ENCODE measurements around the gene LAP3. TPM values are rescaled to one million over a fixed set of nuclear protein-coding genes. Genes with fewer than 3 reads are reported as not detected.

LAP3 gene
- 18.8 TPM for polyA plus RNA-seq (2013, experiment 1 of 2)
- polyA plus RNA-seq (2013, experiment 2 of 2) = 20.1 TPM

- peak within 1 kb of the TSS; percentile 96 for H3K23ac ChIP-seq (ENCODE audit: low read depth, low read length, poor library complexity)
- DNase-seq (ENCODE audit: low spot score) = peak; percentile 97
- H2BK12ac ChIP-seq (ENCODE audit: low read length) = no peak within 1 kb of the TSS
- no peak within 1 kb of the TSS for H2BK15ac ChIP-seq (ENCODE audit: low read length)
- H3K79me1 ChIP-seq (ENCODE audit: low read depth, low read length) = no peaks in the 10 kb centered on the region
- peak within 1 kb of the TSS; percentile 86 for H3K4me2 ChIP-seq (ENCODE audit: insufficient read depth, low read length, poor library complexity, severe bottlenecking)
- H3K36me3 ChIP-seq (replicated peaks in 1 of 2; ENCODE audit: control insufficient read depth in 2 of 2, insufficient read depth in 2 of 2, low read length in 2 of 2) = peaks cover 3 to 27% of the 10 kb centered on the region in 2 donors
- H3K4me1 ChIP-seq (ENCODE audit: control insufficient read depth in 2 of 2, insufficient read depth in 1 of 2, low read depth in 1 of 2, low read length in 2 of 2) = peaks cover 4 to 6% of the 10 kb centered on the region in 2 donors
- H3K14ac ChIP-seq (ENCODE audit: low read length) = peak within 1 kb of the TSS; percentile 31
- H3K27me3 ChIP-seq (ENCODE audit: control insufficient read depth in 3 of 3, insufficient read depth in 3 of 3, low read depth in 1 of 3, low read length in 3 of 3) = no peaks in the 10 kb centered on the region
- H3K27ac ChIP-seq (replicated peaks; ENCODE audit: low read length) = no peak within 1 kb of the TSS
- no peaks in the 10 kb centered on the region for H3K9me3 ChIP-seq (replicated peaks in 1 of 2; ENCODE audit: control insufficient read depth in 2 of 2, insufficient read depth in 1 of 2, low read depth in 1 of 2, low read length in 2 of 2)
- no peak within 1 kb of the TSS for H4K8ac ChIP-seq (ENCODE audit: low read depth, low read length)
- H3K9ac ChIP-seq (ENCODE audit: low read depth, low read length, poor library complexity) = peak within 1 kb of the TSS; percentile 86
- no peak within 1 kb of the TSS for H2BK120ac ChIP-seq (ENCODE audit: low read depth, low read length)
- H2AK5ac ChIP-seq (ENCODE audit: low read depth, low read length) = peak within 1 kb of the TSS; percentile 85
- peak within 1 kb of the TSS; percentile 86 to 87 for H3K4me3 ChIP-seq (ENCODE audit: low read length in 2 of 2)
- H3K4ac ChIP-seq (ENCODE audit: low read length) = no peak within 1 kb of the TSS
- no CpG with 5 or more reads among the region's 91 CpGs for WGBS, 2 donors (ENCODE audit: extremely low coverage in 2 of 2, insufficient read length in 2 of 2, insufficient replicate concordance in 1 of 2)
- H2BK5ac ChIP-seq (ENCODE audit: low read length) = no peak within 1 kb of the TSS
- no peak within 1 kb of the TSS for H4K91ac ChIP-seq (ENCODE audit: low read depth, low read length, poor library complexity)
- peak within 1 kb of the TSS; percentile 99 for H2AFZ ChIP-seq (ENCODE audit: low read length)
- H3K18ac ChIP-seq (ENCODE audit: low read length) = peak within 1 kb of the TSS; percentile 86
Measured at GRCh38 chr4:17576932-17577664, at the start of gene LAP3. TSS of gene LAP3 (plus strand) at chr4:17577198. CDS start at chr4:17577466, 268 bp downstream.

- H4K91ac ChIP-seq (ENCODE audit: low read depth, low read length, poor library complexity) = no peak overlapping the region
- H3K18ac ChIP-seq (ENCODE audit: low read length) = no peak overlapping the region
- peaks cover 0 to 4% (median 0%) of the 10 kb centered on the region in 3 experiments for H3K27me3 ChIP-seq (ENCODE audit: control insufficient read depth in 3 of 3, insufficient read depth in 3 of 3, low read depth in 1 of 3, low read length in 3 of 3)
- no CpG with 5 or more reads among the region's 10 CpGs for WGBS, 2 donors (ENCODE audit: extremely low coverage in 2 of 2, insufficient read length in 2 of 2, insufficient replicate concordance in 1 of 2)
- H2AK5ac ChIP-seq (ENCODE audit: low read depth, low read length) = no peak overlapping the region
- no peak overlapping the region for H3K27ac ChIP-seq (replicated peaks; ENCODE audit: low read length)
- no peak overlapping the region for H3K4me3 ChIP-seq (ENCODE audit: low read length in 2 of 2)
- no peak overlapping the region for H3K4me2 ChIP-seq (ENCODE audit: insufficient read depth, low read length, poor library complexity, severe bottlenecking)
- H3K9ac ChIP-seq (ENCODE audit: low read depth, low read length, poor library complexity) = no peak overlapping the region
- H2BK15ac ChIP-seq (ENCODE audit: low read length) = no peak overlapping the region
- no peak overlapping the region for H2AFZ ChIP-seq (ENCODE audit: low read length)
- no peaks in the 10 kb centered on the region for H3K4me1 ChIP-seq (ENCODE audit: control insufficient read depth in 2 of 2, insufficient read depth in 1 of 2, low read depth in 1 of 2, low read length in 2 of 2)
- no peak overlapping the region for H3K4ac ChIP-seq (ENCODE audit: low read length)
- H2BK12ac ChIP-seq (ENCODE audit: low read length) = no peak overlapping the region
- H3K14ac ChIP-seq (ENCODE audit: low read length) = peak overlapping the region; percentile 64
- H3K9me3 ChIP-seq (replicated peaks in 1 of 2; ENCODE audit: control insufficient read depth in 2 of 2, insufficient read depth in 1 of 2, low read depth in 1 of 2, low read length in 2 of 2) = peaks cover 0 to 2% of the 10 kb centered on the region in 2 donors
- H4K8ac ChIP-seq (ENCODE audit: low read depth, low read length) = no peak overlapping the region
- H2BK120ac ChIP-seq (ENCODE audit: low read depth, low read length) = no peak overlapping the region
- DNase-seq (ENCODE audit: low spot score) = no peak
- no peaks in the 10 kb centered on the region for H3K79me1 ChIP-seq (ENCODE audit: low read depth, low read length)
- no peak overlapping the region for H3K23ac ChIP-seq (ENCODE audit: low read depth, low read length, poor library complexity)
- H2BK5ac ChIP-seq (ENCODE audit: low read length) = no peak overlapping the region
- no peaks in the 10 kb centered on the region for H3K36me3 ChIP-seq (replicated peaks in 1 of 2; ENCODE audit: control insufficient read depth in 2 of 2, insufficient read depth in 2 of 2, low read length in 2 of 2)
Measured at GRCh38 chr4:17528551-17529165, 48.3 kb upstream of the LAP3 start.

GRCh38 chr4:17531538-17532285, 45.3 kb upstream of the LAP3 start:
- Histone ChIP-seq H3K4me2 (ENCODE audit: insufficient read depth, low read length, poor library complexity, severe bottlenecking) (no peak overlapping the region), H3K9ac (ENCODE audit: low read depth, low read length, poor library complexity) (no peak overlapping the region), H2BK5ac (ENCODE audit: low read length) (no peak overlapping the region), H3K23ac (ENCODE audit: low read depth, low read length, poor library complexity) (no peak overlapping the region), H3K27ac (replicated peaks; ENCODE audit: low read length) (no peak overlapping the region), H3K4me1 (ENCODE audit: control insufficient read depth in 2 of 2, insufficient read depth in 1 of 2, low read depth in 1 of 2, low read length in 2 of 2) (no peaks in the 10 kb centered on the region), H2BK120ac (ENCODE audit: low read depth, low read length) (no peak overlapping the region), H4K8ac (ENCODE audit: low read depth, low read length) (no peak overlapping the region), H3K14ac (ENCODE audit: low read length) (no peak overlapping the region), H3K4ac (ENCODE audit: low read length) (no peak overlapping the region), H2BK12ac (ENCODE audit: low read length) (no peak overlapping the region), H3K4me3 (ENCODE audit: low read length in 2 of 2) (no peak overlapping the region), H2BK15ac (ENCODE audit: low read length) (no peak overlapping the region), H2AK5ac (ENCODE audit: low read depth, low read length) (no peak overlapping the region), H3K9me3 (replicated peaks in 1 of 2; ENCODE audit: control insufficient read depth in 2 of 2, insufficient read depth in 1 of 2, low read depth in 1 of 2, low read length in 2 of 2) (peaks cover 0 to 2% of the 10 kb centered on the region in 2 donors), H4K91ac (ENCODE audit: low read depth, low read length, poor library complexity) (no peak overlapping the region), H3K18ac (ENCODE audit: low read length) (no peak overlapping the region), H3K27me3 (ENCODE audit: control insufficient read depth in 3 of 3, insufficient read depth in 3 of 3, low read depth in 1 of 3, low read length in 3 of 3) (peaks cover 0 to 2% (median 0%) of the 10 kb centered on the region in 3 experiments), H3K36me3 (replicated peaks in 1 of 2; ENCODE audit: control insufficient read depth in 2 of 2, insufficient read depth in 2 of 2, low read length in 2 of 2) (no peaks in the 10 kb centered on the region), H2AFZ (ENCODE audit: low read length) (no peak overlapping the region), H3K79me1 (ENCODE audit: low read depth, low read length) (no peaks in the 10 kb centered on the region)
- no peak for DNase-seq (ENCODE audit: low spot score)
- WGBS, 2 donors (ENCODE audit: extremely low coverage in 2 of 2, insufficient read length in 2 of 2, insufficient replicate concordance in 1 of 2) = no CpG with 5 or more reads among the region's 8 CpGs

GRCh38 chr4:17534705-17535104, 42.3 kb upstream of the LAP3 start:
- H3K27me3 ChIP-seq (ENCODE audit: control insufficient read depth in 3 of 3, insufficient read depth in 3 of 3, low read depth in 1 of 3, low read length in 3 of 3) = no peaks in the 10 kb centered on the region
- DNase-seq (ENCODE audit: low spot score) = no peak
- no peak overlapping the region for H3K27ac ChIP-seq (replicated peaks; ENCODE audit: low read length)
- no peak overlapping the region for H3K4me3 ChIP-seq (ENCODE audit: low read length in 2 of 2)
- H4K8ac ChIP-seq (ENCODE audit: low read depth, low read length) = no peak overlapping the region
- H3K18ac ChIP-seq (ENCODE audit: low read length) = no peak overlapping the region
- no peak overlapping the region for H2AFZ ChIP-seq (ENCODE audit: low read length)
- no peak overlapping the region for H4K91ac ChIP-seq (ENCODE audit: low read depth, low read length, poor library complexity)
- H2BK12ac ChIP-seq (ENCODE audit: low read length) = no peak overlapping the region
- no peak overlapping the region for H2BK5ac ChIP-seq (ENCODE audit: low read length)
- no peaks in the 10 kb centered on the region for H3K4me1 ChIP-seq (ENCODE audit: control insufficient read depth in 2 of 2, insufficient read depth in 1 of 2, low read depth in 1 of 2, low read length in 2 of 2)
- H3K23ac ChIP-seq (ENCODE audit: low read depth, low read length, poor library complexity) = no peak overlapping the region
- no peak overlapping the region for H3K4ac ChIP-seq (ENCODE audit: low read length)
- WGBS, 2 donors (ENCODE audit: extremely low coverage in 2 of 2, insufficient read length in 2 of 2, insufficient replicate concordance in 1 of 2) = no CpG with 5 or more reads among the region's 4 CpGs
- H3K36me3 ChIP-seq (replicated peaks in 1 of 2; ENCODE audit: control insufficient read depth in 2 of 2, insufficient read depth in 2 of 2, low read length in 2 of 2) = no peaks in the 10 kb centered on the region
- no peak overlapping the region for H3K9ac ChIP-seq (ENCODE audit: low read depth, low read length, poor library complexity)
- H2BK15ac ChIP-seq (ENCODE audit: low read length) = no peak overlapping the region
- no peak overlapping the region for H2AK5ac ChIP-seq (ENCODE audit: low read depth, low read length)
- H3K4me2 ChIP-seq (ENCODE audit: insufficient read depth, low read length, poor library complexity, severe bottlenecking) = no peak overlapping the region
- no peaks in the 10 kb centered on the region for H3K79me1 ChIP-seq (ENCODE audit: low read depth, low read length)
- H2BK120ac ChIP-seq (ENCODE audit: low read depth, low read length) = no peak overlapping the region
- H3K14ac ChIP-seq (ENCODE audit: low read length) = no peak overlapping the region
- H3K9me3 ChIP-seq (replicated peaks in 1 of 2; ENCODE audit: control insufficient read depth in 2 of 2, insufficient read depth in 1 of 2, low read depth in 1 of 2, low read length in 2 of 2) = no peaks in the 10 kb centered on the region
